HCT116 (cell line): Measurements from ENCODE around the gene YARS2. TPM values are rescaled to one million over a fixed set of nuclear protein-coding genes. Genes with fewer than 3 reads are reported as not detected.

Experiments
- ATAC-seq: fragments of 200-7000 bp; cut with Tn5 transposase; 2 replicates; pipeline ENCODE4 v1.9.1; 2020; ENCODE audit warnings: mild to moderate bottlenecking, moderate library complexity
- BruUV-seq: library from RNA; stranded (reverse); fragments of 400-500 nt; replicated peaks from 2 replicates; lab custom pipeline; 2021; lab: Mats Ljungman, UMichigan
- CTCF ChIA-PET: fragments of 300-600 bp; sonication (Branson Sonifier 250); formaldehyde crosslinking; loops from one replicate; lab custom pipeline; 2021; ENCODE audit warnings: antibody characterized with exemption; lab: Charles Lee
- POLR2A ChIA-PET: fragments of 300-600, 350-600 bp; sonication (Branson Sonifier 250); formaldehyde crosslinking; loops from one replicate; lab custom pipeline; 2021; ENCODE audit warnings: antibody characterized with exemption; lab: Charles Lee
- RAD21 ChIA-PET, 2 experiments: fragments of 300-600 bp; sonication (Branson Sonifier 250); formaldehyde crosslinking; loops; one replicate each; lab custom pipeline; 2023; ENCODE audit warnings: low total read pairs in 2 of 2; ENCODE audit not compliant: uncharacterized antibody in 2 of 2, unreplicated experiment in 2 of 2, low non-redundant PET in 1 of 2; lab: Charles Lee
- DNase-seq: peaks from one replicate; pipeline ENCODE4 v3.0.0-alpha.2; 2010; ENCODE audit warnings: low read depth, low spot score
- H2AFZ ChIP-seq: fragments of 200-600 bp; shearing (Covaris generic), sonication (generic); 2 replicates; pipeline ENCODE4 v1.6.1; 2017; ENCODE audit warnings: low read depth, mixed run types, mixed read lengths, antibody characterized with exemption, low read length; ENCODE audit not compliant: poor library complexity, severe bottlenecking
- H3K27ac ChIP-seq: 2 replicates; pipeline ENCODE4 v1.5.1; 2012; ENCODE audit warnings: low read depth, low read length
- H3K27me3 ChIP-seq: fragments of 200-600 bp; sonication (generic); 2 replicates; pipeline ENCODE4 v1.6.1; 2016; ENCODE audit warnings: mixed run types, low read length, mixed read lengths; ENCODE audit not compliant: insufficient read depth
- H3K36me3 ChIP-seq, 2 experiments: fragments of 200-500 bp in 1 of 2; fragments of 200-600 bp in 1 of 2; sonication (Bioruptor generic) in 1 of 2; sonication (generic) in 1 of 2; 2 replicates each; pipeline versions ENCODE4 v1.5.1 to v1.6.1; 2014 to 2016; ENCODE audit warnings: low read length in 2 of 2, inconsistent platforms in 1 of 2, mixed read lengths in 1 of 2, mixed run types in 1 of 2; ENCODE audit not compliant: insufficient read depth in 2 of 2, control insufficient read depth in 1 of 2
- H3K4me1 ChIP-seq, 2 experiments: fragments of 200-600 bp in 1 of 2; sonication (generic) in 1 of 2; 2 replicates each; pipeline versions ENCODE4 v1.5.1 to v1.6.1; 2012 to 2017; ENCODE audit warnings: low read length in 2 of 2, inconsistent platforms in 1 of 2, mild to moderate bottlenecking in 1 of 2, mixed read lengths in 1 of 2, mixed run types in 1 of 2, moderate library complexity in 1 of 2; ENCODE audit not compliant: insufficient read depth in 2 of 2, control insufficient read depth in 1 of 2
- H3K4me2 ChIP-seq: fragments of 200-600 bp; sonication (generic); 2 replicates; pipeline ENCODE4 v1.6.1; 2017; ENCODE audit warnings: mixed run types, low read length, mixed read lengths
- H3K4me3 ChIP-seq, 2 experiments: fragments of 200-600 bp in 1 of 2; sonication (generic) in 1 of 2; replicated peaks in 1 of 2; 2 replicates each; pipeline ENCODE4 v1.5.1; 2011 to 2016; ENCODE audit warnings: low read length in 2 of 2, control low read depth in 1 of 2, low read depth in 1 of 2, mild to moderate bottlenecking in 1 of 2, mixed read lengths in 1 of 2, mixed run types in 1 of 2
- H3K79me2 ChIP-seq: fragments of 200-600 bp; sonication (generic); 2 replicates; pipeline ENCODE4 v1.6.1; 2017; ENCODE audit warnings: mild to moderate bottlenecking, mixed run types, low read length, moderate library complexity, mixed read lengths; ENCODE audit not compliant: insufficient read depth
- H3K9ac ChIP-seq: fragments of 200-600 bp; sonication (generic); 2 replicates; pipeline ENCODE4 v1.6.1; 2016; ENCODE audit warnings: low read length, mixed read lengths
- H3K9me2 ChIP-seq: fragments of 200-600 bp; sonication (generic), shearing (Covaris generic); 2 replicates; pipeline ENCODE4 v1.6.1; 2017; ENCODE audit warnings: mixed run types, mild to moderate bottlenecking, moderate library complexity; ENCODE audit not compliant: insufficient read depth
- H3K9me3 ChIP-seq, 2 experiments: fragments of 200-500 bp in 1 of 2; fragments of 200-600 bp in 1 of 2; sonication (Bioruptor generic) in 1 of 2; sonication (generic) in 1 of 2; 2 replicates each; pipeline ENCODE4 v1.6.1; 2014 to 2017; ENCODE audit warnings: low read length in 2 of 2, mixed read lengths in 2 of 2, inconsistent platforms in 1 of 2, low read depth in 1 of 2, mild to moderate bottlenecking in 1 of 2, mixed run types in 1 of 2, moderate library complexity in 1 of 2; ENCODE audit not compliant: control insufficient read depth in 1 of 2, insufficient read depth in 1 of 2
- H4K20me1 ChIP-seq: fragments of 200-600 bp; sonication (generic), shearing (Covaris generic); 2 replicates; pipeline ENCODE4 v1.6.1; 2017; ENCODE audit warnings: mixed run types, mild to moderate bottlenecking, moderate library complexity; ENCODE audit not compliant: insufficient read depth
- ATF3 ChIP-seq: IDR thresholded peaks from 2 replicates; pipeline ENCODE4 v1.6.1; 2012
- CBX3 ChIP-seq: IDR thresholded peaks from 2 replicates; pipeline ENCODE4 v1.6.1; 2012; ENCODE audit warnings: low read depth
- CEBPB ChIP-seq: IDR thresholded peaks from 2 replicates; pipeline ENCODE4 v1.6.1; 2012; ENCODE audit warnings: low read depth
- CTCF ChIP-seq, 3 experiments: fragments of 200-600 bp in 1 of 3; sonication (generic) in 1 of 3; IDR thresholded peaks in 2 of 3; conservative IDR thresholded peaks in 1 of 3; 2 replicates each; pipeline ENCODE4 v1.5.1; 2012 to 2017; ENCODE audit warnings: low read depth in 2 of 3, low read length in 2 of 3, antibody characterized with exemption in 1 of 3, borderline replicate concordance in 1 of 3, control low read depth in 1 of 3, mild to moderate bottlenecking in 1 of 3, mixed read lengths in 1 of 3, mixed run types in 1 of 3, moderate library complexity in 1 of 3; ENCODE audit not compliant: insufficient read depth in 1 of 3
- ELF1 ChIP-seq: IDR thresholded peaks from 2 replicates; pipeline ENCODE4 v1.6.1; 2012; ENCODE audit warnings: low read depth, borderline replicate concordance
- EZH2 ChIP-seq: fragments of 200-600 bp; sonication (generic); IDR thresholded peaks from 2 replicates; pipeline ENCODE4 v1.6.1; 2017; ENCODE audit warnings: antibody characterized with exemption, mixed run types
- EZH2phosphoT487 ChIP-seq: fragments of 200-600 bp; IDR thresholded peaks from 2 replicates; pipeline ENCODE4 v1.6.1; 2018; ENCODE audit warnings: antibody characterized with exemption, borderline replicate concordance
- FOSL1 ChIP-seq: IDR thresholded peaks from 2 replicates; pipeline ENCODE4 v1.6.1; 2012; ENCODE audit warnings: low read depth
- JUND ChIP-seq: IDR thresholded peaks from 2 replicates; pipeline ENCODE4 v1.6.1; 2012
- MAX ChIP-seq: IDR thresholded peaks from 2 replicates; pipeline ENCODE4 v1.6.1; 2012
- POLR2AphosphoS5 ChIP-seq: IDR thresholded peaks from 2 replicates; pipeline ENCODE4 v1.6.1; 2011; ENCODE audit warnings: mild to moderate bottlenecking, low read depth, low read length, moderate library complexity
- RAD21 ChIP-seq: IDR thresholded peaks from 2 replicates; pipeline ENCODE4 v1.6.1; 2012; ENCODE audit warnings: low read depth, mild to moderate bottlenecking
- REST ChIP-seq: IDR thresholded peaks from 2 replicates; pipeline ENCODE4 v1.6.1; 2012; ENCODE audit warnings: low read depth
- SIN3A ChIP-seq: IDR thresholded peaks from 2 replicates; pipeline ENCODE4 v1.6.1; 2012; ENCODE audit warnings: low read depth
- SP1 ChIP-seq: IDR thresholded peaks from 2 replicates; pipeline ENCODE4 v1.6.1; 2012; ENCODE audit warnings: low read depth
- TCF7L2 ChIP-seq: IDR thresholded peaks from 2 replicates; pipeline ENCODE4 v1.7.0; 2011; ENCODE audit warnings: borderline replicate concordance, inconsistent platforms; ENCODE audit not compliant: insufficient read depth, insufficient read length; ENCODE audit errors: extremely low read depth
- YY1 ChIP-seq: IDR thresholded peaks from 2 replicates; pipeline ENCODE4 v1.6.1; 2011; ENCODE audit warnings: low read length, low read depth, moderate library complexity, mild to moderate bottlenecking; ENCODE audit not compliant: insufficient replicate concordance; ENCODE audit errors: extremely low read depth
- ZBTB33 ChIP-seq: IDR thresholded peaks from 2 replicates; pipeline ENCODE4 v1.6.1; 2011; ENCODE audit warnings: mild to moderate bottlenecking, low read length, moderate library complexity; ENCODE audit not compliant: insufficient replicate concordance; ENCODE audit errors: extremely low read depth
- ZFX ChIP-seq: fragments of 450-650 bp; IDR thresholded peaks from 2 replicates; pipeline ENCODE4 v1.6.1; 2017
- ZNF274 ChIP-seq: fragments of 200-500 bp; sonication (Bioruptor generic); IDR thresholded peaks from 2 replicates; pipeline ENCODE4 v1.6.1; 2014; ENCODE audit warnings: mild to moderate bottlenecking, low read depth, low read length, inconsistent platforms
- intact Hi-C: fragments of 100-400 bp; cut with micrococcal nuclease; formaldehyde crosslinking; loops from 2 replicates; pipeline ENCODE4 v1.10.0; 2022
- total RNA-seq: library from RNA; stranded (reverse); gene quantifications from one replicate; pipeline ENCODE4 v1.2.1, GENCODE V29; 2021; ENCODE audit not compliant: unreplicated experiment

Gene YARS2
- total RNA-seq, 1 experiment from 2014 or later: 26.7 TPM

- no TSS peak for BruUV-seq
Measured at GRCh38 chr12:32726286-32726685, 29.4 kb downstream of the YARS2 start.

More at GRCh38 chr12:32726286-32726685, 29.4 kb downstream of the YARS2 start:
- intact Hi-C loops: no loop called here
- POLR2A ChIA-PET: no interaction called here
- H3K36me3 ChIP-seq: peaks cover 2 to 13% of the 10 kb centered on the region in 2 experiments; a peak in 3 of 4 replicates
- no peak overlapping the region for H3K9ac ChIP-seq
- no peaks in the 10 kb centered on the region for H3K79me2 ChIP-seq
- no peaks in the 10 kb centered on the region for H3K9me2 ChIP-seq
- ATAC-seq (no peak), DNase-seq (no peak)
- CTCF ChIA-PET: no interaction called here
- no peak overlapping the region for H3K4me2 ChIP-seq
- H3K27ac ChIP-seq: no peak overlapping the region
- no peaks in the 10 kb centered on the region for H4K20me1 ChIP-seq
- H3K4me1 ChIP-seq: no peaks in the 10 kb centered on the region
- RAD21 ChIA-PET: no interaction called here
- no peaks in the 10 kb centered on the region for H3K27me3 ChIP-seq
- H2AFZ ChIP-seq: no peak overlapping the region
- TF ChIP-seq TCF7L2 (no peak), JUND (no peak), SP1 (no peak), RAD21 (no peak), MAX (no peak), CEBPB (no peak), YY1 (no peak), FOSL1 (no peak), POLR2AphosphoS5 (no peak), ZFX (no peak), REST (no peak), ATF3 (no peak), SIN3A (no peak), CTCF (IDR thresholded peaks at IDR 0.05 in 2 of 3, conservative IDR thresholded peaks at IDR 0.05 in 1 of 3; ENCODE audit: borderline replicate concordance in 1 of 3, insufficient read depth in 1 of 3, low read depth in 2 of 3, low read length in 2 of 3) (no peak), EZH2phosphoT487 (no peak), EZH2 (no peak), ZBTB33 (no peak), CBX3 (no peak), ELF1 (no peak), ZNF274 (no peak)
- H3K9me3 ChIP-seq: no peaks in the 10 kb centered on the region
- no peak overlapping the region for H3K4me3 ChIP-seq
